ENCODE results near the gene DLG2.

DLG2 gene

GRCh38 chr11:85589373-85589772, 37.8 kb downstream of the DLG2 start:
- no peak for TF ChIP-seq CTCF (IDR thresholded peaks at IDR 0.05; ENCODE audit: low read depth, low read length)
- peaks cover 5% of the 10 kb centered on the region for H3K9me3 ChIP-seq (ENCODE audit: severe bottlenecking)
- H3K27me3 ChIP-seq (ENCODE audit: insufficient read depth, low read depth, severe bottlenecking), result no peaks in the 10 kb centered on the region
- H3K36me3 ChIP-seq, result no peaks in the 10 kb centered on the region
- no peak overlapping the region for H3K4me3 ChIP-seq (ENCODE audit: low read depth, low read length)
- no peak overlapping the region for H3K27ac ChIP-seq
- DNase-seq, result no peak

GRCh38 chr11:85582111-85582510, 45.0 kb downstream of the DLG2 start:
- no peak for TF ChIP-seq CTCF (IDR thresholded peaks at IDR 0.05; ENCODE audit: low read depth, low read length)
- DNase-seq, result no peak
- no peaks in the 10 kb centered on the region for H3K9me3 ChIP-seq (ENCODE audit: severe bottlenecking)

GRCh38 chr11:85575388-85575787, 51.8 kb downstream of the DLG2 start:
- no peak for DNase-seq
- Histone ChIP-seq H3K27me3 (ENCODE audit: insufficient read depth, low read depth, severe bottlenecking) (no peaks in the 10 kb centered on the region), H3K4me3 (ENCODE audit: low read depth, low read length) (no peak overlapping the region), H3K27ac (no peak overlapping the region), H3K36me3 (no peaks in the 10 kb centered on the region), H3K9me3 (ENCODE audit: severe bottlenecking) (no peaks in the 10 kb centered on the region)
- no peak for TF ChIP-seq CTCF (IDR thresholded peaks at IDR 0.05; ENCODE audit: low read depth, low read length)

More at GRCh38 chr11:85582111-85582510, 45.0 kb downstream of the DLG2 start:
- Histone ChIP-seq H3K27me3 (ENCODE audit: insufficient read depth, low read depth, severe bottlenecking) (no peaks in the 10 kb centered on the region), H3K4me3 (ENCODE audit: low read depth, low read length) (no peak overlapping the region), H3K36me3 (no peaks in the 10 kb centered on the region), H3K27ac (no peak overlapping the region)

- DNase-seq, result no peak
- Histone ChIP-seq H3K4me3 (ENCODE audit: low read depth, low read length) (no peak overlapping the region), H3K36me3 (no peaks in the 10 kb centered on the region), H3K27ac (no peak overlapping the region), H3K9me3 (ENCODE audit: severe bottlenecking) (no peaks in the 10 kb centered on the region), H3K27me3 (ENCODE audit: insufficient read depth, low read depth, severe bottlenecking) (no peaks in the 10 kb centered on the region)
- no peak for TF ChIP-seq CTCF (IDR thresholded peaks at IDR 0.05; ENCODE audit: low read depth, low read length)
Measured at GRCh38 chr11:85572056-85572455, 55.1 kb downstream of the DLG2 start.

GRCh38 chr11:85569525-85569924, 57.6 kb downstream of the DLG2 start:
- Histone ChIP-seq H3K36me3 (no peaks in the 10 kb centered on the region), H3K27me3 (ENCODE audit: insufficient read depth, low read depth, severe bottlenecking) (no peaks in the 10 kb centered on the region), H3K4me3 (ENCODE audit: low read depth, low read length) (no peak overlapping the region), H3K27ac (no peak overlapping the region), H3K9me3 (ENCODE audit: severe bottlenecking) (no peaks in the 10 kb centered on the region)
- no peak for TF ChIP-seq CTCF (IDR thresholded peaks at IDR 0.05; ENCODE audit: low read depth, low read length)
- no peak for DNase-seq

- H3K4me3 ChIP-seq (ENCODE audit: low read depth, low read length), result no peak overlapping the region
- no peak overlapping the region for H3K27ac ChIP-seq
- no peaks in the 10 kb centered on the region for H3K36me3 ChIP-seq
- peaks cover 5% of the 10 kb centered on the region for H3K9me3 ChIP-seq (ENCODE audit: severe bottlenecking)
- no peak for TF ChIP-seq CTCF (IDR thresholded peaks at IDR 0.05; ENCODE audit: low read depth, low read length)
- no peak for DNase-seq
- H3K27me3 ChIP-seq (ENCODE audit: insufficient read depth, low read depth, severe bottlenecking), result no peaks in the 10 kb centered on the region
Measured at GRCh38 chr11:85558411-85558810, 68.7 kb downstream of the DLG2 start.

Data from WERI-Rb-1 (cell line).